OCI-LY3 (cell line): ENCODE results near the gene CRAT.

Source experiments
- H2AFZ ChIP-seq: fragments of 200-600, 300-600 bp; shearing (Covaris generic); 2 replicates; pipeline ENCODE4 v1.6.0; 2014; ENCODE audit warnings: antibody characterized with exemption, low read depth, low read length
- H3K27ac ChIP-seq: fragments of 200-600, 300-600 bp; sonication (generic); 2 replicates; pipeline ENCODE4 v1.5.1; 2014; ENCODE audit warnings: mild to moderate bottlenecking, low read length, moderate library complexity, mixed read lengths
- H3K27me3 ChIP-seq: fragments of 200-600, 300-600 bp; sonication (generic); 2 replicates; pipeline ENCODE4 v1.6.1; 2014; ENCODE audit warnings: low read depth, low read length, mixed read lengths
- H3K36me3 ChIP-seq: fragments of 200-600, 300-600 bp; sonication (generic); replicated peaks from 2 replicates; pipeline ENCODE3; 2014; ENCODE audit warnings: low read depth, low read length, mixed read lengths
- H3K4me1 ChIP-seq: fragments of 300-600, 200-600 bp; sonication (generic); 2 replicates; pipeline ENCODE4 v1.6.1; 2014; ENCODE audit warnings: low read length, mixed read lengths
- H3K4me2 ChIP-seq: fragments of 200-600, 300-600 bp; sonication (generic); 2 replicates; pipeline ENCODE4 v1.6.1; 2014; ENCODE audit warnings: low read length, mixed read lengths
- H3K4me3 ChIP-seq: fragments of 300-600, 200-600 bp; sonication (generic); 2 replicates; pipeline ENCODE4 v1.5.1; 2014; ENCODE audit warnings: antibody characterized with exemption, mild to moderate bottlenecking, low read length, moderate library complexity
- H3K79me2 ChIP-seq: fragments of 300-600, 200-600 bp; shearing (Covaris generic); 2 replicates; pipeline ENCODE4 v1.6.1; 2014; ENCODE audit warnings: mild to moderate bottlenecking, low read length, mixed read lengths
- H3K9ac ChIP-seq: fragments of 300-600, 200-600 bp; shearing (Covaris generic); 2 replicates; pipeline ENCODE4 v1.6.0; 2014; ENCODE audit warnings: mild to moderate bottlenecking, low read length, moderate library complexity
- H3K9me3 ChIP-seq: fragments of 200-600, 300-600 bp; shearing (Covaris generic); 2 replicates; pipeline ENCODE4 v1.6.1; 2014; ENCODE audit warnings: low read length, mixed read lengths; ENCODE audit not compliant: insufficient read depth
- H4K20me1 ChIP-seq: fragments of 200-600, 300-600 bp; sonication (generic); 2 replicates; pipeline ENCODE4 v1.6.1; 2016; ENCODE audit warnings: low read length, mixed read lengths; ENCODE audit not compliant: insufficient read depth
- CTCF ChIP-seq: fragments of 200-600, 300-600 bp; sonication (generic); IDR thresholded peaks from 2 replicates; pipeline ENCODE4 v1.5.1; 2014; ENCODE audit warnings: antibody characterized with exemption, low read length, low read depth
- EZH2phosphoT487 ChIP-seq: fragments of 200-600 bp; shearing (Covaris generic); IDR thresholded peaks from 2 replicates; pipeline ENCODE4 v1.6.1; 2018; ENCODE audit warnings: antibody characterized with exemption, mixed run types, low read depth

CRAT gene

GRCh38 chr9:129084087-129084486 is 26.5 kb downstream of the CRAT start:
- TF ChIP-seq CTCF (no peak), EZH2phosphoT487 (no peak)

GRCh38 chr9:129081388-129081904 is 29.1 kb downstream of the CRAT start:
- H3K79me2 ChIP-seq = peaks cover 23% of the 10 kb centered on the region
- TF ChIP-seq EZH2phosphoT487 (no peak), CTCF (no peak)
- peak overlapping the region; percentile 93 for H2AFZ ChIP-seq
- H3K27ac ChIP-seq = peak overlapping the region; percentile 53
- H4K20me1 ChIP-seq = no peaks in the 10 kb centered on the region; the same call in 1 of the 2 replicates
- peak overlapping the region; percentile 93 for H3K4me3 ChIP-seq
- peak overlapping the region; percentile 79 for H3K9ac ChIP-seq
- no peaks in the 10 kb centered on the region for H3K9me3 ChIP-seq
- peaks cover 8% of the 10 kb centered on the region for H3K36me3 ChIP-seq
- H3K4me1 ChIP-seq = peaks cover 8% of the 10 kb centered on the region
- H3K4me2 ChIP-seq = peak overlapping the region; percentile 93
- no peaks in the 10 kb centered on the region for H3K27me3 ChIP-seq

More at GRCh38 chr9:129084087-129084486, 26.5 kb downstream of the CRAT start:
- Histone ChIP-seq H3K27me3 (no peaks in the 10 kb centered on the region), H3K4me1 (peaks cover 8% of the 10 kb centered on the region), H2AFZ (no peak overlapping the region), H3K4me2 (no peak overlapping the region), H3K9ac (no peak overlapping the region), H3K79me2 (peaks cover 23% of the 10 kb centered on the region), H3K27ac (no peak overlapping the region), H4K20me1 (no peaks in the 10 kb centered on the region; the same call in 1 of the 2 replicates), H3K9me3 (no peaks in the 10 kb centered on the region), H3K4me3 (no peak overlapping the region), H3K36me3 (peaks cover 13% of the 10 kb centered on the region)

DNA sequence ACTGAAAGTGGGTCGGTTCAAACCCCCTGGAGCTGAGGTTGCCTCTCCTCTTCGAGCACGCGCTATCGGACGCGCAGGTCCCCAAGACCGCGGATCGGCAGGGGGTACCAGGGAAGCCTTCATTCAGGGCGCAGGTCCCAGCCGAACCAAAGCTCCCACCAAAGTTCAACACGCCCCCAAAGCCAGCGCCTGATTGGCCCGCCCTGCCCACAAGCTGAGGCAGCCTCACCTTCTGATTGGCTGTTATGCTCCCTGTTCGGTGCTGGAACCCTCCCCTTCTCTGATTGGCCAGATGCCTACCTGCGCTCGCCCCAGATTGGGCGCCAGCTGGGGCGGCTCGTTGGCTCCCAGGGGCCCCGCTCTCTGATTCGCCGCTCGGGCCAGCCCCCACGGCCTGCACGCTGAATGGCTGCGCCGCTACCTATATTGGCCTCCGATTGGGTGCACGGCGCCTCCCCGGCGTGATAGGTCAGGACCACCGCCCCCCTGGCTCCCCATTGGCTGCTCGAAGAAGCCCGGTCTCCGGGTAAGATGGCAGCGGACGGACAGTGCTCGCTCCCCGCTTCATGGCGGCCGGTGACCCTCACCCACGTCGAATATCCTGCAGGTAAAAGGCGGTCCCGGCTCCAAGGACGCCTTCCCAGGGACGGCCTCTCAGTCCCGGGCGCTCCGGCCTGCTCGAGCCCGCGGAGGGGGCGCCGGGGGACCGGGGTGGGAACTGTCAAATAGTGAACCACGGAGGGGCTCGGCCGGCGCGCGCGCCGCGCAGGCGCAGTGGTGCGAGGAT is 29.8 kb downstream of the CRAT start, which contains the start of gene DOLPP1:
TSS of gene DOLPP1 (plus strand) at position 511 of the 787 bp plus-strand sequence. CDS start at position 532, 21 bp downstream.
- H3K79me2 ChIP-seq = peaks cover 23% of the 10 kb centered on the region
- no peaks in the 10 kb centered on the region for H3K27me3 ChIP-seq
- no peaks in the 10 kb centered on the region; the same call in 1 of the 2 replicates for H4K20me1 ChIP-seq
- H3K9me3 ChIP-seq = no peaks in the 10 kb centered on the region
- H3K4me2 ChIP-seq = peak within 1 kb of the TSS; percentile 93
- peaks cover 2% of the 10 kb centered on the region for H3K36me3 ChIP-seq
- H3K4me1 ChIP-seq = peaks cover 8% of the 10 kb centered on the region
- H3K27ac ChIP-seq = peak within 1 kb of the TSS; percentile 53
- H3K9ac ChIP-seq = peak within 1 kb of the TSS; percentile 79
- H2AFZ ChIP-seq = peak within 1 kb of the TSS; percentile 93
- TF ChIP-seq CTCF (no peak), EZH2phosphoT487 (no peak)
- H3K4me3 ChIP-seq = peak within 1 kb of the TSS; percentile 93

GRCh38 chr9:129080298-129080600 is 30.3 kb downstream of the CRAT start:
- Histone ChIP-seq H3K9ac (peak overlapping the region; percentile 44), H3K4me3 (peak overlapping the region; percentile 93), H3K4me2 (peak overlapping the region; percentile 84), H3K9me3 (no peaks in the 10 kb centered on the region), H3K27ac (no peak overlapping the region), H2AFZ (peak overlapping the region; percentile 69; the same call in 1 of the 2 replicates), H3K79me2 (peaks cover 23% of the 10 kb centered on the region), H3K27me3 (no peaks in the 10 kb centered on the region), H3K4me1 (peaks cover 8% of the 10 kb centered on the region), H4K20me1 (no peaks in the 10 kb centered on the region; the same call in 1 of the 2 replicates), H3K36me3 (no peaks in the 10 kb centered on the region)
- TF ChIP-seq CTCF (no peak), EZH2phosphoT487 (no peak)
